DMS53 (cell line): ENCODE measurements around the gene CDK5RAP3.
A peak's percentile ranks its signal among the peaks of the same experiment; 100 is the strongest.

Experiments used
- DNase-seq: peaks from one replicate; lab custom pipeline; 2025; lab: John Stamatoyannopoulos, UW

CDK5RAP3 gene

GRCh38 chr17:48024149-48025039, 53.5 kb downstream of the CDK5RAP3 start:
- peak; percentile 89 for DNase-seq

- peak; percentile 99 for DNase-seq
Measured at GRCh38 chr17:48025040-48025903, 54.4 kb downstream of the CDK5RAP3 start.

- DNase-seq = peak; percentile 62
Measured at GRCh38 chr17:48025904-48026501, 55.1 kb downstream of the CDK5RAP3 start.

- DNase-seq = peak; percentile 98
Measured at GRCh38 chr17:48026502-48027321, 55.8 kb downstream of the CDK5RAP3 start.

- peak; percentile 58 for DNase-seq
Measured at GRCh38 chr17:48027322-48027981, 56.5 kb downstream of the CDK5RAP3 start.

GRCh38 chr17:48028736-48029135, 57.8 kb downstream of the CDK5RAP3 start:
- no peak for DNase-seq

- DNase-seq = no peak
Measured at GRCh38 chr17:48030531-48030930, 59.6 kb downstream of the CDK5RAP3 start.
